Esophagus muscularis mucosa (tissue), 4 donors: ENCODE data around the gene SETBP1. TPM values are rescaled to one million over a fixed set of nuclear protein-coding genes. Genes with fewer than 3 reads are reported as not detected.

ENCODE experiments used
- DNase-seq: peaks from one replicate; pipeline ENCODE4 v3.0.0-alpha.2; 2017; ENCODE audit errors: extremely low spot score
- H3K27ac ChIP-seq, 4 donors: fragments of 200-600 bp; sonication (generic); replicated peaks in 1 of 4; 1 replicate in 3 of 4; 2 replicates in 1 of 4; pipeline ENCODE4 v1.5.1; 2016 to 2019; ENCODE audit warnings: mild to moderate bottlenecking in 1 of 4
- H3K27me3 ChIP-seq, 4 donors: fragments of 200-600 bp; sonication (generic); one replicate each; pipeline versions ENCODE4 v1.5.1 to v1.6.0; 2016 to 2019
- H3K36me3 ChIP-seq, 4 donors: fragments of 200-600 bp; sonication (generic); one replicate each; pipeline ENCODE4 v1.5.1; 2016 to 2019
- H3K4me1 ChIP-seq, 4 donors: fragments of 200-600 bp; sonication (generic); one replicate each; pipeline ENCODE4 v1.5.1; 2016 to 2019
- H3K4me3 ChIP-seq, 4 donors: fragments of 200-600 bp; sonication (generic); 1 replicate in 2 of 4; 2 replicates in 2 of 4; pipeline ENCODE4 v1.5.1; 2016 to 2019; ENCODE audit warnings: mild to moderate bottlenecking in 4 of 4, moderate library complexity in 1 of 4
- H3K9me3 ChIP-seq, 4 donors: fragments of 200-600 bp; sonication (generic); 1 replicate in 3 of 4; 2 replicates in 1 of 4; pipeline ENCODE4 v1.5.1; 2016 to 2019
- EP300 ChIP-seq: sonication (generic); formaldehyde crosslinking; IDR thresholded peaks from one replicate; pipeline ENCODE4 v1.6.1; 2017; ENCODE audit warnings: antibody characterized with exemption
- POLR2A ChIP-seq: fragments of 450-650 bp; IDR thresholded peaks from one replicate; pipeline ENCODE4 v1.6.1; 2017; ENCODE audit warnings: antibody characterized with exemption, moderate library complexity, mild to moderate bottlenecking, low read depth
- POLR2AphosphoS5 ChIP-seq, 2 donors: sonication (generic); formaldehyde crosslinking; IDR thresholded peaks; one replicate each; pipeline ENCODE4 v1.6.1; 2017; ENCODE audit warnings: antibody characterized with exemption in 2 of 2
- WGBS: methylation state at CpG from one replicate; pipeline ENCODE4 v1.1.5; 2018; 5-methylcytosine and 5-hydroxymethylcytosine counted together
- intact Hi-C: fragments of 100-400 bp; cut with DNase I; formaldehyde crosslinking; loops from one replicate; pipeline ENCODE4 v1.15.1; 2023
- total RNA-seq, 4 donors: library from RNA; depleted of rRNA; stranded (reverse); fragments of >200 nt; gene quantifications; one replicate each; pipeline versions ENCODE4 v1.1.0 to v1.2.1, GENCODE V29; 2016
- TF ChIP-seq, protein P1 (sequence below), 3 experiments: fragments of 200-600 bp in 2 of 3; fragments of 450-650 bp in 1 of 3; sonication (generic) in 2 of 3; IDR thresholded peaks; one replicate each; pipeline ENCODE4 v1.5.1; 2017 to 2019; ENCODE audit warnings: antibody characterized with exemption in 3 of 3, mild to moderate bottlenecking in 2 of 3, moderate library complexity in 1 of 3

Gene SETBP1
- total RNA-seq, 4 donors from 2014 or later = 40.9 to 86.5 (median 65.1) TPM

DNA sequence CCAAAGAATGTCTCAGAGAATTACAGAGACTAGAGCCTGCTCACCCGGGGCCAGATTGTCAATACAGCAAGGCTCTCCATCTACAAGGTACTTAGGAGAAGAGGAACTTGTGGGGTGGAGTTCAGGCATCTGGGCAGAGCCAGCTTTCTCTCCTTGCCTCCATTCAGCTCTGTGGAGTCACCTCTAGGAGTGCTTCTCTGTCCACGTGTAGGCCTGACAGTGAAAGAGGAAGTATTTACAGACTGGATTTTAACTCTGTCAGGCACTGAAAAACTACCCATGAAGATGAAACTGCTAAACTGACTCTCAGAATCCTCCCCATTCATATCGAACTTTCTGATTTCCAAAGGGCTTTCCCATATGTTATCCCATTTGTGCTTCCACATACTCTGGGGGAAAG lies 315.6 kb downstream of the SETBP1 start:
- no peak for DNase-seq
- 72% methylated on average over 3 of the region's 3 CpGs for WGBS
- H3K27me3 ChIP-seq = no peaks in the 10 kb centered on the region
- no peak overlapping the region for H3K4me3 ChIP-seq
- intact Hi-C loops = no loop called here
- TF ChIP-seq POLR2A = no peak
- TF ChIP-seq, protein P1, sequence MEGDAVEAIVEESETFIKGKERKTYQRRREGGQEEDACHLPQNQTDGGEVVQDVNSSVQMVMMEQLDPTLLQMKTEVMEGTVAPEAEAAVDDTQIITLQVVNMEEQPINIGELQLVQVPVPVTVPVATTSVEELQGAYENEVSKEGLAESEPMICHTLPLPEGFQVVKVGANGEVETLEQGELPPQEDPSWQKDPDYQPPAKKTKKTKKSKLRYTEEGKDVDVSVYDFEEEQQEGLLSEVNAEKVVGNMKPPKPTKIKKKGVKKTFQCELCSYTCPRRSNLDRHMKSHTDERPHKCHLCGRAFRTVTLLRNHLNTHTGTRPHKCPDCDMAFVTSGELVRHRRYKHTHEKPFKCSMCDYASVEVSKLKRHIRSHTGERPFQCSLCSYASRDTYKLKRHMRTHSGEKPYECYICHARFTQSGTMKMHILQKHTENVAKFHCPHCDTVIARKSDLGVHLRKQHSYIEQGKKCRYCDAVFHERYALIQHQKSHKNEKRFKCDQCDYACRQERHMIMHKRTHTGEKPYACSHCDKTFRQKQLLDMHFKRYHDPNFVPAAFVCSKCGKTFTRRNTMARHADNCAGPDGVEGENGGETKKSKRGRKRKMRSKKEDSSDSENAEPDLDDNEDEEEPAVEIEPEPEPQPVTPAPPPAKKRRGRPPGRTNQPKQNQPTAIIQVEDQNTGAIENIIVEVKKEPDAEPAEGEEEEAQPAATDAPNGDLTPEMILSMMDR (IDR thresholded peaks at IDR 0.05) = no peak
- no peak for TF ChIP-seq POLR2AphosphoS5 (IDR thresholded peaks at IDR 0.05)
- no peak for TF ChIP-seq EP300
- H3K4me1 ChIP-seq = no peaks in the 10 kb centered on the region
- no peaks in the 10 kb centered on the region for H3K36me3 ChIP-seq
- no peaks in the 10 kb centered on the region for H3K9me3 ChIP-seq
- H3K27ac ChIP-seq = no peak overlapping the region

DNA sequence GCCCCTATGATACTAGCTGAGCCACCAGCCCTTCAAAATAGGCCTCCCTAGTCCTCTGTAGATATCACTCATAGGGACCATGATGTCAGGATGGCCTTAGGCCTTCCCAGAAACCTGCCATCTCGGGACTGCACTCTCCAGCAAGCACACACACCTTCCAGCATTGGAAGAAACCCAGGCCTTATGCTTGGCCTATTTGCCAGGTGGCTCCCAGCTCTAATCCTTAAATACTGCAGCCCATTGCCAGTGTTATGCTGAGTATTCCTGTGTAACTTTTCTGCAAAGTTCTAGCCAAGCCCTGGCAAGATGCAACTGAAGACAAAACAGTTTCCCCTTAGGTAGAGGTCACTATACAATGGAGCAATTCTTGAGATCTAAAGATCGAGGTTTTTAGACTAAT lies 316.5 kb downstream of the SETBP1 start:
- Histone ChIP-seq H3K9me3 (no peaks in the 10 kb centered on the region), H3K4me3 (no peak overlapping the region), H3K36me3 (no peaks in the 10 kb centered on the region), H3K27ac (no peak overlapping the region), H3K4me1 (peaks cover 0 to 4% (median 2%) of the 10 kb centered on the region in 4 donors), H3K27me3 (no peaks in the 10 kb centered on the region)
- no peak for DNase-seq
- 76% methylated on average over 2 of the region's 2 CpGs for WGBS
- no peak for TF ChIP-seq EP300
- TF ChIP-seq, protein P1 (IDR thresholded peaks at IDR 0.05) = no peak
- no peak for TF ChIP-seq POLR2A
- TF ChIP-seq POLR2AphosphoS5 (IDR thresholded peaks at IDR 0.05) = no peak
- intact Hi-C loops = no loop called here

- Histone ChIP-seq H3K4me1 (peaks cover 0 to 11% (median 9%) of the 10 kb centered on the region in 4 donors), H3K36me3 (no peaks in the 10 kb centered on the region), H3K27ac (no peak overlapping the region), H3K27me3 (no peaks in the 10 kb centered on the region), H3K9me3 (no peaks in the 10 kb centered on the region), H3K4me3 (no peak overlapping the region)
- TF ChIP-seq POLR2A (no peak), POLR2AphosphoS5 (IDR thresholded peaks at IDR 0.05) (no peak), EP300 (no peak)
- TF ChIP-seq, protein P1 (IDR thresholded peaks at IDR 0.05) = no peak
- no peak for DNase-seq
- intact Hi-C loops = no loop called here
- 94% methylated on average over 8 of the region's 8 CpGs for WGBS
Observed at GRCh38 chr18:44998360-44998759, 317.7 kb downstream of the SETBP1 start.

DNA sequence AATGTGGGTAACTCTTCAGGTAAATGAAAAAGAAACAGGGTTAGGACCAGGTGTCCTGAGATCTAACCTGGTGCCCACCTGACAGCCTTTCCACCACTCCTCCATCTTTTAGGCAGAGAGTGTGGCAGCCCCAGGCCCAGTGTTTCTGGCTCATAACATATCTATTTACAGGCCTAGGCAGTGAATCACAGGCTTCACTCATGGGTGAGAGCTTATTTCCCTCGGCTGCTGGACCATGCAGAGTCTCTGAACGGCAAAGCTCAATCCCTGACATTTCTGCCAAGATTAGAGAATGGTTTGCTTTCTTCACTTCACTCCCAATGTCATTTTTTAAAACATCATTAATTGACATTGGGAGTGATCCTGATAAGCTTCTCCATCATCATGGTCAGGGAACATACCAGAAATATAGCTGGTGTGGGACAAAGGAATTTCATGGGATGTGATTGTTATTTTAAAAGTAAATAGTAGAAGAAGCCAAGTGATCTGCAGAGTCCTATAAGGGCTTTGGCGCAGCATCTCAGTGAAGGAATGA lies 323.9 kb downstream of the SETBP1 start:
- Histone ChIP-seq H3K9me3 (no peaks in the 10 kb centered on the region), H3K36me3 (no peaks in the 10 kb centered on the region), H3K4me1 (peaks cover 0 to 23% (median 21%) of the 10 kb centered on the region in 4 donors), H3K4me3 (no peak overlapping the region), H3K27me3 (no peaks in the 10 kb centered on the region), H3K27ac (peak overlapping the region in 1 of 4 donors; percentile 22)
- no peak for TF ChIP-seq POLR2AphosphoS5 (IDR thresholded peaks at IDR 0.05)
- TF ChIP-seq EP300 = no peak
- TF ChIP-seq, protein P1 (IDR thresholded peaks at IDR 0.05) = no peak
- TF ChIP-seq POLR2A = no peak
- 51% methylated on average over 3 of the region's 3 CpGs for WGBS
- DNase-seq = peak; percentile 72
- intact Hi-C loops = no loop called here

DNA sequence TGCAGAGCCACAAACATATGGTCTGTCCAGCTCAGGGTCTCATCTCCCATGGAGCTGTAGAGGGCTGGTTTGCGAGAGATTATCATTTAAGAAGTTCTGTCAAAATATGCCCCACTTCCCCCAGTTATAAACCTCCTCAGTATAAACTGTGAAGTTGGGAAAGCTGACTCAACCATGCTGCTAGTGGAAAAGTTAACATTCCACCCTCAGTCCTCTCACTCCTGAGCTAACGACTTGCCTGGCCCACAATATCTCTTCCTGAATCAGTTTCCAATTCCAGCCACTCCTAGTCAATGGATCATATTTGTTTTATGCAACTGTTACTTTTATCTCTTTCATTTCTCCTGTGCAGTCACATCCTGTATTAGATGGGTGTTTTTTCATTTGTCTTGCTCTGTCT lies 326.2 kb downstream of the SETBP1 start:
- intact Hi-C loops = no loop called here
- peak; percentile 31 for DNase-seq
- no peak overlapping the region for H3K4me3 ChIP-seq
- H3K36me3 ChIP-seq = no peaks in the 10 kb centered on the region
- peaks cover 0 to 31% (median 20%) of the 10 kb centered on the region in 4 donors for H3K4me1 ChIP-seq
- H3K9me3 ChIP-seq = no peaks in the 10 kb centered on the region
- WGBS = 53% methylated on average over 2 of the region's 2 CpGs
- TF ChIP-seq EP300 = no peak
- TF ChIP-seq POLR2AphosphoS5 (IDR thresholded peaks at IDR 0.05) = no peak
- TF ChIP-seq, protein P1 (IDR thresholded peaks at IDR 0.05) = no peak
- no peak for TF ChIP-seq POLR2A
- H3K27ac ChIP-seq = no peak overlapping the region
- H3K27me3 ChIP-seq = no peaks in the 10 kb centered on the region
